ENCODE measurements around the gene CDK6. TPM values are rescaled to one million over a fixed set of nuclear protein-coding genes. Genes with fewer than 3 reads are reported as not detected.
"Not testable (repeated sequence)": the region's sequence is repeated elsewhere in the genome, so short reads cannot be mapped to it uniquely, and the experiment has no call there.

CDK6 gene
- total RNA-seq, 1 experiment from 2014 or later, result 175 TPM

GRCh38 chr7:92747041-92747835 lies 89.1 kb downstream of the CDK6 start:
- no peak for TF ChIP-seq CTCF (IDR thresholded peaks at IDR 0.05; ENCODE audit: insufficient read depth in 1 of 2, low read depth in 1 of 2, low read length in 1 of 2, severe bottlenecking in 1 of 2, unreplicated experiment in 1 of 2)
- H3K27ac Mint-ChIP-seq (ENCODE audit: unreplicated experiment), result peak overlapping the region; percentile 17
- POLR2A ChIA-PET, result no interaction called here

GRCh38 chr7:92745241-92745640 lies 91.1 kb downstream of the CDK6 start:
- Histone ChIP-seq H3K4me3 (ENCODE audit: low read depth, low read length) (no peak overlapping the region), H3K27me3 (replicated peaks; ENCODE audit: control insufficient read depth, insufficient read depth, low read length) (no peaks in the 10 kb centered on the region), H3K9me3 (no peaks in the 10 kb centered on the region), H3K36me3 (ENCODE audit: control insufficient read depth, insufficient read depth, low read length) (no peaks in the 10 kb centered on the region; the same call in 1 of the 2 replicates), H3K4me1 (peaks cover 37% of the 10 kb centered on the region)
- TF ChIP-seq CTCF (IDR thresholded peaks at IDR 0.05; ENCODE audit: insufficient read depth in 1 of 2, low read depth in 1 of 2, low read length in 1 of 2, severe bottlenecking in 1 of 2, unreplicated experiment in 1 of 2), result no peak
- BruUV-seq (replicated peaks), result no TSS peak
- H3K9me3 Mint-ChIP-seq (ENCODE audit: unreplicated experiment), result peaks cover 13% of the 10 kb centered on the region
- CTCF ChIA-PET, result no interaction called here
- intact Hi-C loops (cut with micrococcal nuclease; ENCODE audit: unreplicated experiment), result no loop called here
- H3K4me1 Mint-ChIP-seq (ENCODE audit: low read depth, unreplicated experiment), result peaks cover 34% of the 10 kb centered on the region
- no peak overlapping the region for H3K27ac Mint-ChIP-seq (ENCODE audit: unreplicated experiment)
- POLR2A ChIA-PET, result no interaction called here
- peaks cover 59% of the 10 kb centered on the region for H3K36me3 Mint-ChIP-seq (ENCODE audit: insufficient read depth, unreplicated experiment)
- H3K27me3 Mint-ChIP-seq (ENCODE audit: insufficient read depth, unreplicated experiment), result no peaks in the 10 kb centered on the region
- no peak overlapping the region for H3K4me3 Mint-ChIP-seq (ENCODE audit: unreplicated experiment)
- no peak for DNase-seq

More at GRCh38 chr7:92747041-92747835, 89.1 kb downstream of the CDK6 start:
- H3K27me3 Mint-ChIP-seq (ENCODE audit: insufficient read depth, unreplicated experiment), result no peaks in the 10 kb centered on the region
- no peak overlapping the region for H3K4me3 Mint-ChIP-seq (ENCODE audit: unreplicated experiment)
- peaks cover 13% of the 10 kb centered on the region for H3K9me3 Mint-ChIP-seq (ENCODE audit: unreplicated experiment)
- Histone ChIP-seq H3K4me3 (ENCODE audit: low read depth, low read length) (no peak overlapping the region), H3K9me3 (0 out of 2 replicates have a peak, but pooled peaks cover 4% of the 10 kb centered on the region), H3K27me3 (replicated peaks; ENCODE audit: control insufficient read depth, insufficient read depth, low read length) (no peaks in the 10 kb centered on the region), H3K36me3 (ENCODE audit: control insufficient read depth, insufficient read depth, low read length) (no peaks in the 10 kb centered on the region; the same call in 1 of the 2 replicates), H3K4me1 (peaks cover 37% of the 10 kb centered on the region)
- DNase-seq, result no peak
- H3K4me1 Mint-ChIP-seq (ENCODE audit: low read depth, unreplicated experiment), result peaks cover 28% of the 10 kb centered on the region
- intact Hi-C loops (cut with micrococcal nuclease; ENCODE audit: unreplicated experiment), result no loop called here
- BruUV-seq (replicated peaks), result no TSS peak
- CTCF ChIA-PET, result no interaction called here
- H3K36me3 Mint-ChIP-seq (ENCODE audit: insufficient read depth, unreplicated experiment), result peaks cover 65% of the 10 kb centered on the region

- H3K4me3 Mint-ChIP-seq (ENCODE audit: unreplicated experiment); CTCF ChIA-PET; H3K36me3 ChIP-seq (ENCODE audit: control insufficient read depth, insufficient read depth, low read length); H3K27me3 Mint-ChIP-seq (ENCODE audit: insufficient read depth, unreplicated experiment); H3K9me3 ChIP-seq; H3K4me3 ChIP-seq (ENCODE audit: low read depth, low read length); POLR2A ChIA-PET; intact Hi-C loops (cut with micrococcal nuclease; ENCODE audit: unreplicated experiment); H3K27ac Mint-ChIP-seq (ENCODE audit: unreplicated experiment); BruUV-seq (replicated peaks); H3K27me3 ChIP-seq (replicated peaks; ENCODE audit: control insufficient read depth, insufficient read depth, low read length); DNase-seq: not testable (repeated sequence)
- Mint-ChIP-seq H3K9me3 (ENCODE audit: unreplicated experiment) (peaks cover 13% of the 10 kb centered on the region), H3K36me3 (ENCODE audit: insufficient read depth, unreplicated experiment) (peaks cover 60% of the 10 kb centered on the region), H3K4me1 (ENCODE audit: low read depth, unreplicated experiment) (peaks cover 38% of the 10 kb centered on the region)
- H3K4me1 ChIP-seq, result peaks cover 38% of the 10 kb centered on the region
Measured at GRCh38 chr7:92744180-92744579, 92.2 kb downstream of the CDK6 start.
